Endothelial cell of umbilical vein (primary cell): Measurements from ENCODE around the gene XRCC4. TPM values are rescaled to one million over a fixed set of nuclear protein-coding genes. Genes with fewer than 3 reads are reported as not detected.

Source experiments
- BruUV-seq: library from RNA; stranded (reverse); fragments of 400-500 nt; replicated peaks from 2 replicates; lab custom pipeline; 2021; lab: Mats Ljungman, UMichigan
- CTCF ChIA-PET: fragments of 300-600, 350-600 bp; sonication (Branson Sonifier 250); formaldehyde crosslinking; loops from one replicate; lab custom pipeline; 2021; ENCODE audit warnings: antibody characterized with exemption, inconsistent platforms; lab: Charles Lee
- POLR2A ChIA-PET: fragments of 300-600, 350-600 bp; sonication (Branson Sonifier 250); formaldehyde crosslinking; loops from one replicate; lab custom pipeline; 2021; ENCODE audit warnings: antibody characterized with exemption, inconsistent platforms; lab: Charles Lee
- DNase-seq: peaks from one replicate; pipeline ENCODE4 v3.0.0-alpha.2; 2011; ENCODE audit warnings: low read depth, low spot score
- FAIRE-seq: peaks from 2 replicates; lab custom pipeline; 2011; peaks lifted over from hg19 to GRCh38; lab: Jason Lieb, UNC
- H2AFZ ChIP-seq: 2 replicates; pipeline ENCODE4 v1.6.0; 2012; ENCODE audit warnings: low read depth, low read length, control low read depth, inconsistent platforms
- H3K27ac ChIP-seq: 2 replicates; pipeline ENCODE4 v1.5.1; 2011; ENCODE audit warnings: low read depth, mild to moderate bottlenecking, control low read depth, low read length, moderate library complexity; ENCODE audit not compliant: insufficient read depth
- H3K27me3 ChIP-seq, 2 experiments: 2 replicates each; pipeline versions ENCODE4 v1.6.0 to v1.6.1; 2011; ENCODE audit warnings: low read length in 2 of 2, mixed read lengths in 1 of 2; ENCODE audit not compliant: control insufficient read depth in 2 of 2, insufficient read depth in 2 of 2
- H3K36me3 ChIP-seq, 2 experiments: 2 replicates in 1 of 2; 3 replicates in 1 of 2; pipeline ENCODE4 v1.5.1; 2011; ENCODE audit warnings: low read length in 2 of 2, mild to moderate bottlenecking in 1 of 2, moderate library complexity in 1 of 2; ENCODE audit not compliant: control insufficient read depth in 2 of 2, insufficient read depth in 2 of 2; ENCODE audit errors: extremely low read depth in 1 of 2
- H3K4me1 ChIP-seq: 3 replicates; pipeline ENCODE4 v1.5.1; 2011; ENCODE audit warnings: mild to moderate bottlenecking, low read length; ENCODE audit not compliant: control insufficient read depth, insufficient read depth; ENCODE audit errors: extremely low read depth
- H3K4me2 ChIP-seq: 2 replicates; pipeline ENCODE4 v1.6.1; 2011; ENCODE audit warnings: low read length, control low read depth, mixed read lengths; ENCODE audit not compliant: insufficient read depth
- H3K4me3 ChIP-seq, 3 experiments: fragments of 200-600 bp in 1 of 3; sonication (generic), shearing (Covaris generic) in 1 of 3; replicated peaks in 1 of 3; 2 replicates each; pipeline ENCODE4 v1.5.1; 2011 to 2016; ENCODE audit warnings: control low read depth in 3 of 3, low read length in 3 of 3, mild to moderate bottlenecking in 2 of 3, inconsistent platforms in 1 of 3, low read depth in 1 of 3, moderate library complexity in 1 of 3; ENCODE audit not compliant: insufficient read depth in 1 of 3
- H3K79me2 ChIP-seq: 2 replicates; pipeline ENCODE4 v1.6.0; 2012; ENCODE audit warnings: low read length, inconsistent platforms; ENCODE audit not compliant: control insufficient read depth, insufficient read depth
- H3K9ac ChIP-seq: replicated peaks from 2 replicates; pipeline ENCODE3; 2011; ENCODE audit warnings: low read length, control low read depth; ENCODE audit not compliant: insufficient read depth; ENCODE audit errors: extremely low read depth
- H3K9me1 ChIP-seq: replicated peaks from 3 replicates; pipeline ENCODE4 v1.6.0; 2011; ENCODE audit warnings: mild to moderate bottlenecking, low read length; ENCODE audit not compliant: control insufficient read depth, insufficient read depth; ENCODE audit errors: extremely low read depth
- H3K9me3 ChIP-seq: replicated peaks from 2 replicates; pipeline ENCODE4 v1.5.1; 2012; ENCODE audit warnings: low read length, inconsistent platforms; ENCODE audit not compliant: control insufficient read depth, insufficient read depth
- H4K20me1 ChIP-seq: replicated peaks from 2 replicates; pipeline ENCODE3; 2011; ENCODE audit warnings: mild to moderate bottlenecking, low read length; ENCODE audit not compliant: control insufficient read depth, insufficient read depth; ENCODE audit errors: extremely low read depth
- EZH2 ChIP-seq: IDR thresholded peaks from 2 replicates; pipeline ENCODE4 v1.6.1; 2012; ENCODE audit warnings: borderline replicate concordance, low read depth, mild to moderate bottlenecking, moderate library complexity, low read length, inconsistent platforms; ENCODE audit not compliant: severe bottlenecking
- FOS ChIP-seq: IDR thresholded peaks from 2 replicates; pipeline ENCODE4 v1.6.1; 2011; ENCODE audit warnings: mild to moderate bottlenecking, low read length, moderate library complexity, borderline replicate concordance; ENCODE audit not compliant: insufficient read depth
- GATA2 ChIP-seq: IDR thresholded peaks from 2 replicates; pipeline ENCODE4 v1.7.0; 2011; ENCODE audit warnings: low read depth, mild to moderate bottlenecking, moderate library complexity, mixed read lengths, low read length; ENCODE audit not compliant: insufficient read length, insufficient read depth
- JUN ChIP-seq: IDR thresholded peaks from 2 replicates; pipeline ENCODE4 v1.6.1; 2011; ENCODE audit warnings: borderline replicate concordance, low read depth; ENCODE audit not compliant: insufficient read length, insufficient read depth
- MYC ChIP-seq: IDR thresholded peaks from one replicate; pipeline ENCODE4 v1.6.1; 2011; ENCODE audit warnings: mild to moderate bottlenecking, low read depth, low read length
- POLR2A ChIP-seq: IDR thresholded peaks from 2 replicates; pipeline ENCODE4 v1.6.1; 2012; ENCODE audit warnings: low read depth, mild to moderate bottlenecking, control low read depth, low read length
- POLR2AphosphoS5 ChIP-seq: IDR thresholded peaks from 2 replicates; pipeline ENCODE4 v1.6.1; 2012; ENCODE audit warnings: low read depth, mild to moderate bottlenecking, control low read depth, low read length, moderate library complexity; ENCODE audit not compliant: insufficient read depth
- dilution Hi-C: fragments of 300-500 bp; cut with MboI; formaldehyde crosslinking; loops from one replicate; pipeline ENCODE4 v1.15.0; 2019; ENCODE audit warnings: low sequenced_read_pairs; ENCODE audit not compliant: extremely low pct_ligation_motif_present
- intact Hi-C: fragments of 100-400 bp; cut with micrococcal nuclease; formaldehyde crosslinking; loops from one replicate; pipeline ENCODE4 v1.10.0; 2022
- polyA plus RNA-seq, 4 experiments: library from polyadenylated mRNA; depleted of rRNA in 3 of 4; stranded (reverse) in 3 of 4; unstranded in 1 of 4; fragments of >200 nt; gene quantifications; 2 replicates each; pipeline versions ENCODE4 v1.2.1 to v1.2.3, GENCODE V29; 2011 to 2012; ENCODE audit warnings: missing spikeins in 1 of 4
- total RNA-seq: library from RNA; stranded (reverse); gene quantifications from 2 replicates; pipeline ENCODE4 v1.2.3, GENCODE V29; 2021
- TF ChIP-seq, protein P1 (sequence below), 2 donors: IDR thresholded peaks; 1 replicate in 1 of 2; 2 replicates in 1 of 2; pipeline ENCODE4 v1.5.1; 2011; ENCODE audit warnings: low read length in 2 of 2, mild to moderate bottlenecking in 2 of 2, moderate library complexity in 2 of 2, control low read depth in 1 of 2, inconsistent platforms in 1 of 2, low read depth in 1 of 2; ENCODE audit not compliant: insufficient read depth in 1 of 2; ENCODE audit errors: extremely low read depth in 1 of 2
- TF ChIP-seq, protein P2 (sequence below): IDR thresholded peaks from 2 replicates; pipeline ENCODE4 v1.6.1; 2011; ENCODE audit not compliant: insufficient read depth, insufficient read length

XRCC4 gene
- total and polyA plus RNA-seq, 2 donors (not counting 3 experiments of a cell fraction or from before 2014, with no cell fraction given) = 1.3 to 7.7 TPM

GRCh38 chr5:83377131-83377865, 300.0 kb downstream of the XRCC4 start:
- CTCF ChIA-PET = interaction anchor here (1.6 kb wide), 1 partner anchor 12 kb away, joined by 3 read pairs; no protein-coding TSS in a partner anchor
- no TSS peak for BruUV-seq
- POLR2A ChIA-PET = no interaction called here
- intact Hi-C loops = no loop called here
- H3K4me1 ChIP-seq = no peaks in the 10 kb centered on the region
- H3K36me3 ChIP-seq = no peaks in the 10 kb centered on the region
- H3K27ac ChIP-seq = no peak overlapping the region
- no peak overlapping the region for H3K9ac ChIP-seq
- H3K4me2 ChIP-seq = no peak overlapping the region
- no peak overlapping the region for H2AFZ ChIP-seq
- no peak for DNase-seq
- H3K9me1 ChIP-seq = no peaks in the 10 kb centered on the region
- TF ChIP-seq FOS (peak; percentile 27), GATA2 (peak; percentile 33), EZH2 (no peak), POLR2A (no peak), POLR2AphosphoS5 (no peak), MYC (no peak), JUN (no peak)
- TF ChIP-seq, protein P1, sequence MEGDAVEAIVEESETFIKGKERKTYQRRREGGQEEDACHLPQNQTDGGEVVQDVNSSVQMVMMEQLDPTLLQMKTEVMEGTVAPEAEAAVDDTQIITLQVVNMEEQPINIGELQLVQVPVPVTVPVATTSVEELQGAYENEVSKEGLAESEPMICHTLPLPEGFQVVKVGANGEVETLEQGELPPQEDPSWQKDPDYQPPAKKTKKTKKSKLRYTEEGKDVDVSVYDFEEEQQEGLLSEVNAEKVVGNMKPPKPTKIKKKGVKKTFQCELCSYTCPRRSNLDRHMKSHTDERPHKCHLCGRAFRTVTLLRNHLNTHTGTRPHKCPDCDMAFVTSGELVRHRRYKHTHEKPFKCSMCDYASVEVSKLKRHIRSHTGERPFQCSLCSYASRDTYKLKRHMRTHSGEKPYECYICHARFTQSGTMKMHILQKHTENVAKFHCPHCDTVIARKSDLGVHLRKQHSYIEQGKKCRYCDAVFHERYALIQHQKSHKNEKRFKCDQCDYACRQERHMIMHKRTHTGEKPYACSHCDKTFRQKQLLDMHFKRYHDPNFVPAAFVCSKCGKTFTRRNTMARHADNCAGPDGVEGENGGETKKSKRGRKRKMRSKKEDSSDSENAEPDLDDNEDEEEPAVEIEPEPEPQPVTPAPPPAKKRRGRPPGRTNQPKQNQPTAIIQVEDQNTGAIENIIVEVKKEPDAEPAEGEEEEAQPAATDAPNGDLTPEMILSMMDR (IDR thresholded peaks at IDR 0.05; ENCODE audit: extremely low read depth in 1 of 2, insufficient read depth in 1 of 2, low read depth in 1 of 2, low read length in 2 of 2) = no peak
- TF ChIP-seq, protein P2, sequence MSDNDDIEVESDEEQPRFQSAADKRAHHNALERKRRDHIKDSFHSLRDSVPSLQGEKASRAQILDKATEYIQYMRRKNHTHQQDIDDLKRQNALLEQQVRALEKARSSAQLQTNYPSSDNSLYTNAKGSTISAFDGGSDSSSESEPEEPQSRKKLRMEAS = no peak
- no peak overlapping the region for H3K4me3 ChIP-seq
- H3K27me3 ChIP-seq = no peaks in the 10 kb centered on the region
- FAIRE-seq = no peak
- dilution Hi-C loops = no loop called here
- no peaks in the 10 kb centered on the region for H3K9me3 ChIP-seq
- H3K79me2 ChIP-seq = no peaks in the 10 kb centered on the region
- no peaks in the 10 kb centered on the region for H4K20me1 ChIP-seq
